GM21717 (cell line): Measurements from ENCODE around the gene SAMD7.

Source experiments
- ATAC-seq: cut with Tn5 transposase; IDR thresholded peaks from one replicate; pipeline ENCODE4 v1.9.1; 2021; ENCODE audit warnings: mild to moderate bottlenecking, moderate library complexity; ENCODE audit not compliant: unreplicated experiment

SAMD7 gene

GRCh38 chr3:169907476-169907875 lies 3.9 kb upstream of the SAMD7 start:
- no peak for ATAC-seq

GRCh38 chr3:169907944-169908343 lies 3.4 kb upstream of the SAMD7 start:
- no peak for ATAC-seq

GRCh38 chr3:169913323-169913722 lies 2.0 kb downstream of the SAMD7 start:
- ATAC-seq = no peak

- no peak for ATAC-seq
Observed at GRCh38 chr3:169914321-169914720, 2.9 kb downstream of the SAMD7 start.

GRCh38 chr3:169923189-169923588 lies 11.8 kb downstream of the SAMD7 start:
- ATAC-seq = no peak

GRCh38 chr3:169923831-169924230 lies 12.5 kb downstream of the SAMD7 start:
- ATAC-seq = no peak

GRCh38 chr3:169929830-169930519 lies 18.6 kb downstream of the SAMD7 start:
- ATAC-seq = no peak

GRCh38 chr3:169930843-169931242 lies 19.5 kb downstream of the SAMD7 start:
- ATAC-seq = no peak

- ATAC-seq = peak; percentile 96
Observed at GRCh38 chr3:169931747-169932520, 20.6 kb downstream of the SAMD7 start.

- ATAC-seq = no peak
Observed at GRCh38 chr3:169939320-169939719, 27.9 kb downstream of the SAMD7 start.

- ATAC-seq = no peak
Observed at GRCh38 chr3:169939751-169940150, 28.4 kb downstream of the SAMD7 start.

- peak; percentile 72 for ATAC-seq
Observed at GRCh38 chr3:169940470-169941181, 29.3 kb downstream of the SAMD7 start.

GRCh38 chr3:169945313-169945712 lies 33.9 kb downstream of the SAMD7 start:
- ATAC-seq = peak; percentile 88

GRCh38 chr3:169946336-169946735 lies 35.0 kb downstream of the SAMD7 start:
- ATAC-seq = no peak

- no peak for ATAC-seq
Observed at GRCh38 chr3:169948559-169949448, 37.4 kb downstream of the SAMD7 start.

- ATAC-seq = no peak
Observed at GRCh38 chr3:169952045-169952444, 40.7 kb downstream of the SAMD7 start.

- ATAC-seq = peak; percentile 18
Observed at GRCh38 chr3:169953462-169954141, 42.2 kb downstream of the SAMD7 start.

- peak; percentile 83 for ATAC-seq
Observed at GRCh38 chr3:169954142-169954756, 42.9 kb downstream of the SAMD7 start.

- ATAC-seq = no peak
Observed at GRCh38 chr3:169955406-169955805, 44.0 kb downstream of the SAMD7 start.

- no peak for ATAC-seq
Observed at GRCh38 chr3:169964176-169964575, 52.8 kb downstream of the SAMD7 start.
